Stimulated activated CD8-positive, alpha-beta memory T cell treated with anti-CD3 and anti-CD28 coated beads, Interleukin-12 subunit alpha, Interleukin-12 subunit beta, amount 100 ng/mL, for 4 hours (primary cell): Measurements from ENCODE around the gene SFRP5.

ENCODE experiments used
- DNase-seq: peaks from one replicate; pipeline ENCODE4 v3.0.0-alpha.2; 2020; ENCODE audit warnings: low read depth

The SFRP5 gene

GRCh38 chr10:97785731-97786130 is 13.9 kb upstream of the SFRP5 start:
- DNase-seq: no peak

- DNase-seq: no peak
Observed at GRCh38 chr10:97785231-97785630, 13.4 kb upstream of the SFRP5 start.

- DNase-seq: no peak
Observed at GRCh38 chr10:97784200-97784810, 12.5 kb upstream of the SFRP5 start.

GRCh38 chr10:97782455-97783228 is 10.8 kb upstream of the SFRP5 start:
- no peak for DNase-seq

GRCh38 chr10:97781618-97782331 is 10.0 kb upstream of the SFRP5 start:
- DNase-seq: no peak

GRCh38 chr10:97780841-97781617 is 9.2 kb upstream of the SFRP5 start:
- DNase-seq: no peak

- DNase-seq: no peak
Observed at GRCh38 chr10:97779975-97780374, 8.2 kb upstream of the SFRP5 start.

GRCh38 chr10:97779492-97779891 is 7.7 kb upstream of the SFRP5 start:
- no peak for DNase-seq

- DNase-seq: no peak
Observed at GRCh38 chr10:97778452-97779302, 6.9 kb upstream of the SFRP5 start.

- DNase-seq: no peak
Observed at GRCh38 chr10:97777143-97777542, 5.3 kb upstream of the SFRP5 start.

- no peak for DNase-seq
Observed at GRCh38 chr10:97774811-97775294, 3.1 kb upstream of the SFRP5 start.

GRCh38 chr10:97773096-97773495 is 1.3 kb upstream of the SFRP5 start:
- no peak for DNase-seq

- DNase-seq: no peak
Observed at GRCh38 chr10:97771055-97771891, 526 bp downstream of the SFRP5 start.

- DNase-seq: no peak
Observed at GRCh38 chr10:97770255-97770654, 1.5 kb downstream of the SFRP5 start.

GRCh38 chr10:97768322-97769315 is 3.2 kb downstream of the SFRP5 start:
- DNase-seq: no peak

- DNase-seq: no peak
Observed at GRCh38 chr10:97766996-97767924, 4.5 kb downstream of the SFRP5 start.

- DNase-seq: no peak
Observed at GRCh38 chr10:97766106-97766810, 5.5 kb downstream of the SFRP5 start.
